HCT116 (cell line): ENCODE results near the gene IFNA13. TPM values are rescaled to one million over a fixed set of nuclear protein-coding genes. Genes with fewer than 3 reads are reported as not detected.
A peak's percentile ranks its signal among the peaks of the same experiment; 100 is the strongest.

Experiments used
- ATAC-seq: fragments of 200-7000 bp; cut with Tn5 transposase; 2 replicates; pipeline ENCODE4 v1.9.1; 2020; ENCODE audit warnings: mild to moderate bottlenecking, moderate library complexity
- BruUV-seq: library from RNA; stranded (reverse); fragments of 400-500 nt; replicated peaks from 2 replicates; lab custom pipeline; 2021; lab: Mats Ljungman, UMichigan
- CTCF ChIA-PET: fragments of 300-600 bp; sonication (Branson Sonifier 250); formaldehyde crosslinking; loops from one replicate; lab custom pipeline; 2021; ENCODE audit warnings: antibody characterized with exemption; lab: Charles Lee
- POLR2A ChIA-PET: fragments of 300-600, 350-600 bp; sonication (Branson Sonifier 250); formaldehyde crosslinking; loops from one replicate; lab custom pipeline; 2021; ENCODE audit warnings: antibody characterized with exemption; lab: Charles Lee
- RAD21 ChIA-PET, 2 experiments: fragments of 300-600 bp; sonication (Branson Sonifier 250); formaldehyde crosslinking; loops; one replicate each; lab custom pipeline; 2023; ENCODE audit warnings: low total read pairs in 2 of 2; ENCODE audit not compliant: uncharacterized antibody in 2 of 2, unreplicated experiment in 2 of 2, low non-redundant PET in 1 of 2; lab: Charles Lee
- DNase-seq: peaks from one replicate; pipeline ENCODE4 v3.0.0-alpha.2; 2010; ENCODE audit warnings: low read depth, low spot score
- H2AFZ ChIP-seq: fragments of 200-600 bp; shearing (Covaris generic), sonication (generic); 2 replicates; pipeline ENCODE4 v1.6.1; 2017; ENCODE audit warnings: low read depth, mixed run types, mixed read lengths, antibody characterized with exemption, low read length; ENCODE audit not compliant: poor library complexity, severe bottlenecking
- H3K27ac ChIP-seq: 2 replicates; pipeline ENCODE4 v1.5.1; 2012; ENCODE audit warnings: low read depth, low read length
- H3K27me3 ChIP-seq: fragments of 200-600 bp; sonication (generic); 2 replicates; pipeline ENCODE4 v1.6.1; 2016; ENCODE audit warnings: mixed run types, low read length, mixed read lengths; ENCODE audit not compliant: insufficient read depth
- H3K36me3 ChIP-seq, 2 experiments: fragments of 200-500 bp in 1 of 2; fragments of 200-600 bp in 1 of 2; sonication (Bioruptor generic) in 1 of 2; sonication (generic) in 1 of 2; 2 replicates each; pipeline versions ENCODE4 v1.5.1 to v1.6.1; 2014 to 2016; ENCODE audit warnings: low read length in 2 of 2, inconsistent platforms in 1 of 2, mixed read lengths in 1 of 2, mixed run types in 1 of 2; ENCODE audit not compliant: insufficient read depth in 2 of 2, control insufficient read depth in 1 of 2
- H3K4me1 ChIP-seq, 2 experiments: fragments of 200-600 bp in 1 of 2; sonication (generic) in 1 of 2; 2 replicates each; pipeline versions ENCODE4 v1.5.1 to v1.6.1; 2012 to 2017; ENCODE audit warnings: low read length in 2 of 2, inconsistent platforms in 1 of 2, mild to moderate bottlenecking in 1 of 2, mixed read lengths in 1 of 2, mixed run types in 1 of 2, moderate library complexity in 1 of 2; ENCODE audit not compliant: insufficient read depth in 2 of 2, control insufficient read depth in 1 of 2
- H3K4me2 ChIP-seq: fragments of 200-600 bp; sonication (generic); 2 replicates; pipeline ENCODE4 v1.6.1; 2017; ENCODE audit warnings: mixed run types, low read length, mixed read lengths
- H3K4me3 ChIP-seq, 2 experiments: fragments of 200-600 bp in 1 of 2; sonication (generic) in 1 of 2; replicated peaks in 1 of 2; 2 replicates each; pipeline ENCODE4 v1.5.1; 2011 to 2016; ENCODE audit warnings: low read length in 2 of 2, control low read depth in 1 of 2, low read depth in 1 of 2, mild to moderate bottlenecking in 1 of 2, mixed read lengths in 1 of 2, mixed run types in 1 of 2
- H3K79me2 ChIP-seq: fragments of 200-600 bp; sonication (generic); 2 replicates; pipeline ENCODE4 v1.6.1; 2017; ENCODE audit warnings: mild to moderate bottlenecking, mixed run types, low read length, moderate library complexity, mixed read lengths; ENCODE audit not compliant: insufficient read depth
- H3K9ac ChIP-seq: fragments of 200-600 bp; sonication (generic); 2 replicates; pipeline ENCODE4 v1.6.1; 2016; ENCODE audit warnings: low read length, mixed read lengths
- H3K9me2 ChIP-seq: fragments of 200-600 bp; sonication (generic), shearing (Covaris generic); 2 replicates; pipeline ENCODE4 v1.6.1; 2017; ENCODE audit warnings: mixed run types, mild to moderate bottlenecking, moderate library complexity; ENCODE audit not compliant: insufficient read depth
- H3K9me3 ChIP-seq, 2 experiments: fragments of 200-500 bp in 1 of 2; fragments of 200-600 bp in 1 of 2; sonication (Bioruptor generic) in 1 of 2; sonication (generic) in 1 of 2; 2 replicates each; pipeline ENCODE4 v1.6.1; 2014 to 2017; ENCODE audit warnings: low read length in 2 of 2, mixed read lengths in 2 of 2, inconsistent platforms in 1 of 2, low read depth in 1 of 2, mild to moderate bottlenecking in 1 of 2, mixed run types in 1 of 2, moderate library complexity in 1 of 2; ENCODE audit not compliant: control insufficient read depth in 1 of 2, insufficient read depth in 1 of 2
- H4K20me1 ChIP-seq: fragments of 200-600 bp; sonication (generic), shearing (Covaris generic); 2 replicates; pipeline ENCODE4 v1.6.1; 2017; ENCODE audit warnings: mixed run types, mild to moderate bottlenecking, moderate library complexity; ENCODE audit not compliant: insufficient read depth
- EGR1 ChIP-seq: IDR thresholded peaks from 2 replicates; pipeline ENCODE4 v1.6.1; 2012; ENCODE audit warnings: low read depth
- EZH2 ChIP-seq: fragments of 200-600 bp; sonication (generic); IDR thresholded peaks from 2 replicates; pipeline ENCODE4 v1.6.1; 2017; ENCODE audit warnings: antibody characterized with exemption, mixed run types
- EZH2phosphoT487 ChIP-seq: fragments of 200-600 bp; IDR thresholded peaks from 2 replicates; pipeline ENCODE4 v1.6.1; 2018; ENCODE audit warnings: antibody characterized with exemption, borderline replicate concordance
- FOSL1 ChIP-seq: IDR thresholded peaks from 2 replicates; pipeline ENCODE4 v1.6.1; 2012; ENCODE audit warnings: low read depth
- POLR2A ChIP-seq: IDR thresholded peaks from 2 replicates; pipeline ENCODE4 v1.7.0; 2011; ENCODE audit warnings: borderline replicate concordance; ENCODE audit not compliant: insufficient read depth, insufficient read length; ENCODE audit errors: extremely low read depth
- POLR2AphosphoS5 ChIP-seq: IDR thresholded peaks from 2 replicates; pipeline ENCODE4 v1.6.1; 2011; ENCODE audit warnings: mild to moderate bottlenecking, low read depth, low read length, moderate library complexity
- RAD21 ChIP-seq: IDR thresholded peaks from 2 replicates; pipeline ENCODE4 v1.6.1; 2012; ENCODE audit warnings: low read depth, mild to moderate bottlenecking
- SIN3A ChIP-seq: IDR thresholded peaks from 2 replicates; pipeline ENCODE4 v1.6.1; 2012; ENCODE audit warnings: low read depth
- SP1 ChIP-seq: IDR thresholded peaks from 2 replicates; pipeline ENCODE4 v1.6.1; 2012; ENCODE audit warnings: low read depth
- ZFX ChIP-seq: fragments of 450-650 bp; IDR thresholded peaks from 2 replicates; pipeline ENCODE4 v1.6.1; 2017
- intact Hi-C: fragments of 100-400 bp; cut with micrococcal nuclease; formaldehyde crosslinking; loops from 2 replicates; pipeline ENCODE4 v1.10.0; 2022
- total RNA-seq: library from RNA; stranded (reverse); gene quantifications from one replicate; pipeline ENCODE4 v1.2.1, GENCODE V29; 2021; ENCODE audit not compliant: unreplicated experiment
- TF ChIP-seq, protein P1 (sequence below): IDR thresholded peaks from 2 replicates; pipeline ENCODE4 v1.6.1; 2012
- TF ChIP-seq, protein P2 (sequence below), 3 experiments: fragments of 200-600 bp in 1 of 3; sonication (generic) in 1 of 3; IDR thresholded peaks in 2 of 3; conservative IDR thresholded peaks in 1 of 3; 2 replicates each; pipeline ENCODE4 v1.5.1; 2012 to 2017; ENCODE audit warnings: low read depth in 2 of 3, low read length in 2 of 3, antibody characterized with exemption in 1 of 3, borderline replicate concordance in 1 of 3, control low read depth in 1 of 3, mild to moderate bottlenecking in 1 of 3, mixed read lengths in 1 of 3, mixed run types in 1 of 3, moderate library complexity in 1 of 3; ENCODE audit not compliant: insufficient read depth in 1 of 3

Gene IFNA13
- total RNA-seq, 1 experiment from 2014 or later, result not detected

DNA sequence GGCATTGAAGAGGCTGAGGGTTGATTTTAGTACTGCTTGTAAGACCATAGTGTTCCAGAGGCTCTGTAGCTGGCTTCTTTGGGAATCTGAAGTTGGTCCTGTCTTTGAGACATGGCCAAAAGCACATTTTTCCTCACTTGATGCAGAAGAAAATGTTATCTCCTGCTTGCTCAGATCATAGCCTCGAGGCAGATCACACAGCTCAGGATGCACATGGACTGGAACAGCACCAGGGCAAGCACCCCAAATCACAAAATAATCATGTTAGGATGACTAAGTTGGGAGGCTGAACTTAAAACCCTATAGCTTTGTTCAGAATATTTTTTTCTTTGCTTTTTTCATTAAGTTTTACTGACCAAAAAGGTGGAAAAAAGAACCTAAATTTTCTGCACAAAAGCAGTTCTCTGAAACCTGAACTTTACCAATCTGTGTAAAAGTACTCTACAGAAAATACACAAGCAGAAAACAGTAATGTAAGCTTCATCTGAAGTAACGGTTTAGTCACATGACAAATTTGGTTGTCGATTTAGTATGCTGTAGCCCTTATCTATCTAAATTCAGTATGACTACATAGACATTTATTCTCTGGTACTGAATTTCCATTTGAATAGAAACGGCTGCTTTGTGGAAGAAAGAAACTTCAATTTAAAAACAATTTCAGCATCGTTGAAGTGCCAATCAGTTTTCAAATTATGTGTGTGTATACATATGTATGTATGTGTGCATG lies 36.0 kb downstream of the IFNA13 start:
- ATAC-seq (no peak), DNase-seq (no peak)
- TF ChIP-seq POLR2AphosphoS5, result no peak
- no peak for TF ChIP-seq SIN3A
- no peak for TF ChIP-seq EGR1
- TF ChIP-seq ZFX, result no peak
- no peak for TF ChIP-seq EZH2phosphoT487
- TF ChIP-seq, protein P1, sequence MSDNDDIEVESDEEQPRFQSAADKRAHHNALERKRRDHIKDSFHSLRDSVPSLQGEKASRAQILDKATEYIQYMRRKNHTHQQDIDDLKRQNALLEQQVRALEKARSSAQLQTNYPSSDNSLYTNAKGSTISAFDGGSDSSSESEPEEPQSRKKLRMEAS, result no peak
- TF ChIP-seq POLR2A, result no peak
- no peak for TF ChIP-seq SP1
- CTCF ChIA-PET, result no interaction called here
- no peak overlapping the region for H2AFZ ChIP-seq
- peaks cover 3% of the 10 kb centered on the region for H4K20me1 ChIP-seq
- no peak overlapping the region for H3K9ac ChIP-seq
- no peak overlapping the region for H3K4me3 ChIP-seq
- no peaks in the 10 kb centered on the region for H3K9me3 ChIP-seq
- RAD21 ChIA-PET, result no interaction called here
- peaks cover 3 to 23% of the 10 kb centered on the region in 2 experiments; a peak in 3 of 4 replicates for H3K4me1 ChIP-seq
- no peak overlapping the region for H3K27ac ChIP-seq
- peaks cover 2 to 15% of the 10 kb centered on the region in 2 experiments; a peak in 3 of 4 replicates for H3K36me3 ChIP-seq
- peaks cover 83% of the 10 kb centered on the region for H3K79me2 ChIP-seq
- no peak overlapping the region for H3K4me2 ChIP-seq
- no peaks in the 10 kb centered on the region for H3K9me2 ChIP-seq
- POLR2A ChIA-PET, result no interaction called here
- intact Hi-C loops, result no loop called here
- BruUV-seq, result no TSS peak
- no peaks in the 10 kb centered on the region for H3K27me3 ChIP-seq

DNA sequence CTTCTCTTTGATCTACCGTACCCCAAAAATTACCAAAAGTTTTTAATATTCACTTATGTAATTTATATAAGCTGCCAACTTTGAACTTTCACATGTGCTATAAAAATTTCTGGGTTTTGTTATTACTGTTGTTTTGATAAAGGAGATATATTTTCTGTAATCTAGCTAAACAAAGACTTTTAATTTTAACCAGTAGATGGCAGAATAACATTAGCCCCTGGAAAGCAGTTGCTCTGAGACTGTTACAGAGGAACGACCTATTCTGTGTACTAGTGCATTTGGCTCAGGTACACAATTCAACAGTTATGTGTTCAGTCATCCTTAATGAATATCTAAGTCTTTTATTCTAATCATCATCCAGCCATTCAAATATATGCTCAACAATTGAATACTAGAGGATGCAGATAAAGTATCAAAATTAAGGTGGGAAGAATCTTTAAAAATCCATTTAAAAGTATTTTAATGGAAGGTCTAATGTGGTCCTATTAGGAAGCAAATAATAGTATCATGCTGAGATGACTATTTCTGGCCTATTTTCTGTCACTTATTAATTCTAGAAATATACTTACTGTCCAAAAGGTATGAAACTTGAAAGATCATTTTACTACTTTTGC lies 41.2 kb downstream of the IFNA13 start:
- Histone ChIP-seq H3K9ac (no peak overlapping the region), H3K4me3 (no peak overlapping the region)
- DNase-seq, result no peak

More for the DNA sequence above, 41.2 kb downstream of the IFNA13 start:
- peaks cover 64% of the 10 kb centered on the region for H3K79me2 ChIP-seq
- ChIA-PET CTCF (interaction anchor here (0.6 to 2.9 kb wide), 28 partner anchors 8 to 900 kb away, joined by 3 to 46 read pairs (median 4); partner anchors contain the start of gene KLHL9), POLR2A (interaction anchor here (1.0 to 1.5 kb wide), 3 partner anchors 9 to 193 kb away, joined by 3 to 5 read pairs (median 4); partner anchors contain the start of gene KLHL9), RAD21 (interaction anchor here (0.6 to 1.0 kb wide), 4 partner anchors 66 to 129 kb away, joined by 3 to 4 read pairs (median 3); no protein-coding TSS in a partner anchor)
- ATAC-seq, result peak; percentile 80
- peaks cover 2 to 5% of the 10 kb centered on the region in 2 experiments; a peak in 2 of 4 replicates for H3K36me3 ChIP-seq
- H3K4me1 ChIP-seq, result no peaks in the 10 kb centered on the region
- H3K9me2 ChIP-seq, result no peaks in the 10 kb centered on the region
- H3K4me2 ChIP-seq, result no peak overlapping the region
- no peaks in the 10 kb centered on the region for H3K27me3 ChIP-seq
- TF ChIP-seq, protein P2, sequence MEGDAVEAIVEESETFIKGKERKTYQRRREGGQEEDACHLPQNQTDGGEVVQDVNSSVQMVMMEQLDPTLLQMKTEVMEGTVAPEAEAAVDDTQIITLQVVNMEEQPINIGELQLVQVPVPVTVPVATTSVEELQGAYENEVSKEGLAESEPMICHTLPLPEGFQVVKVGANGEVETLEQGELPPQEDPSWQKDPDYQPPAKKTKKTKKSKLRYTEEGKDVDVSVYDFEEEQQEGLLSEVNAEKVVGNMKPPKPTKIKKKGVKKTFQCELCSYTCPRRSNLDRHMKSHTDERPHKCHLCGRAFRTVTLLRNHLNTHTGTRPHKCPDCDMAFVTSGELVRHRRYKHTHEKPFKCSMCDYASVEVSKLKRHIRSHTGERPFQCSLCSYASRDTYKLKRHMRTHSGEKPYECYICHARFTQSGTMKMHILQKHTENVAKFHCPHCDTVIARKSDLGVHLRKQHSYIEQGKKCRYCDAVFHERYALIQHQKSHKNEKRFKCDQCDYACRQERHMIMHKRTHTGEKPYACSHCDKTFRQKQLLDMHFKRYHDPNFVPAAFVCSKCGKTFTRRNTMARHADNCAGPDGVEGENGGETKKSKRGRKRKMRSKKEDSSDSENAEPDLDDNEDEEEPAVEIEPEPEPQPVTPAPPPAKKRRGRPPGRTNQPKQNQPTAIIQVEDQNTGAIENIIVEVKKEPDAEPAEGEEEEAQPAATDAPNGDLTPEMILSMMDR (IDR thresholded peaks at IDR 0.05 in 2 of 3, conservative IDR thresholded peaks at IDR 0.05 in 1 of 3; ENCODE audit: borderline replicate concordance in 1 of 3, insufficient read depth in 1 of 3, low read depth in 2 of 3, low read length in 2 of 3), result peak; percentile 51 to 81 (median 69); a peak in 5 of 6 replicates
- TF ChIP-seq FOSL1 (no peak), RAD21 (peak; percentile 79), SP1 (no peak), EZH2 (no peak), POLR2AphosphoS5 (no peak)
- H3K9me3 ChIP-seq, result no peaks in the 10 kb centered on the region
- no peak overlapping the region for H2AFZ ChIP-seq
- no peak overlapping the region for H3K27ac ChIP-seq
- peaks cover 5% of the 10 kb centered on the region for H4K20me1 ChIP-seq
- intact Hi-C loops, result loop anchor here (2.0 to 5.0 kb wide), 4 partner anchors 70 to 178 kb away; no protein-coding TSS in a partner anchor
- no TSS peak for BruUV-seq
